Activated naive CD4-positive, alpha-beta T cell treated with anti-CD3 and anti-CD28 coated beads, Interleukin-2, amount 10 ng/mL, durations not matched to agents 7 days and 5 days (primary cell): ENCODE data around the gene SERINC5.
"Not testable (repeated sequence)": the region's sequence is repeated elsewhere in the genome, so short reads cannot be mapped to it uniquely, and the experiment has no call there.

ENCODE experiments used
- CTCF ChIA-PET: fragments of 350-600 bp; sonication (Branson Sonifier 250); formaldehyde crosslinking; loops from one replicate; lab custom pipeline; 2021; ENCODE audit warnings: antibody characterized with exemption; lab: Charles Lee
- DNase-seq: peaks from one replicate; pipeline ENCODE4 v3.0.0-alpha.2; 2020
- H3K27ac Mint-ChIP-seq: one replicate; pipeline ENCODE4 v1.8.0; 2021; ENCODE audit warnings: mild to moderate bottlenecking, moderate library complexity, mixed read lengths
- H3K27me3 Mint-ChIP-seq: one replicate; pipeline ENCODE4 v1.8.0; 2021; ENCODE audit warnings: mild to moderate bottlenecking, mixed read lengths
- H3K36me3 Mint-ChIP-seq: one replicate; pipeline ENCODE4 v1.8.0; 2021; ENCODE audit warnings: mixed read lengths
- H3K4me1 Mint-ChIP-seq: one replicate; pipeline ENCODE4 v1.8.0; 2021; ENCODE audit warnings: mixed read lengths
- H3K4me3 Mint-ChIP-seq: one replicate; pipeline ENCODE4 v1.8.0; 2021; ENCODE audit warnings: mild to moderate bottlenecking, moderate library complexity, mixed read lengths
- H3K9me3 Mint-ChIP-seq: one replicate; pipeline ENCODE4 v1.8.0; 2021; ENCODE audit warnings: mixed read lengths

Gene SERINC5

GRCh38 chr5:80212171-80212667 is 43.6 kb downstream of the SERINC5 start:
- peaks cover 72% of the 10 kb centered on the region for H3K36me3 Mint-ChIP-seq
- H3K4me3 Mint-ChIP-seq: no peak overlapping the region
- H3K4me1 Mint-ChIP-seq: peaks cover 91% of the 10 kb centered on the region
- H3K9me3 Mint-ChIP-seq: no peaks in the 10 kb centered on the region
- DNase-seq: no peak
- H3K27me3 Mint-ChIP-seq: no peaks in the 10 kb centered on the region
- CTCF ChIA-PET: interaction anchor here (0.6 to 2.0 kb wide), 6 partner anchors 9 to 577 kb away, joined by 3 to 8 read pairs (median 4); no protein-coding TSS in a partner anchor
- peak overlapping the region; percentile 11 for H3K27ac Mint-ChIP-seq

DNA sequence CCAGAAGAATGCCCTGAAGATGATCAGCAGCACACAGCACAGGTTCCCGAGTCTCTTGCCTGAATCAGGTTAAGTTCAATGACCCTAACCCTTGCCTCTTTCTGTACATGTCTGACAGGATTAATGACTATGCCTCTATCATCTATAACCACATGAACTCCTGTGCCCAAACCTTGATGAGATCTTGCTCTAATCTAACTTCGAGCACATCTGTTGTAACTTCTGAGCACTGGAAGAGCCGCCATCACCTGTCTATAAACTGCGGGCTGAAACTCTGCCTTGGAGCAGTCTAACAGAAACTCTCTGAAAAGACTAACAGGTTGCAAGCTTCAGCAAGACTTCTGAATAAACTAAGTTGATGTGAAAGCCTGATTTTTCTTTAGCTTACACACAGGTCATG is 44.5 kb downstream of the SERINC5 start:
- Mint-ChIP-seq H3K9me3 (no peaks in the 10 kb centered on the region), H3K4me1 (peaks cover 91% of the 10 kb centered on the region), H3K4me3 (peak overlapping the region; percentile 17), H3K27ac (peak overlapping the region; percentile 79), H3K27me3 (no peaks in the 10 kb centered on the region), H3K36me3 (peaks cover 73% of the 10 kb centered on the region)
- no peak for DNase-seq
- CTCF ChIA-PET: interaction anchor here (0.7 to 2.0 kb wide), 3 partner anchors 8 to 99 kb away, joined by 3 to 8 read pairs (median 4); no protein-coding TSS in a partner anchor

- Mint-ChIP-seq H3K4me3 (no peak overlapping the region), H3K27me3 (no peaks in the 10 kb centered on the region), H3K36me3 (peaks cover 70% of the 10 kb centered on the region), H3K4me1 (peaks cover 91% of the 10 kb centered on the region), H3K9me3 (no peaks in the 10 kb centered on the region), H3K27ac (peak overlapping the region; percentile 79)
- no peak for DNase-seq
- CTCF ChIA-PET: interaction anchor here (1.1 kb wide), 1 partner anchor 51 kb away, joined by 4 read pairs; no protein-coding TSS in a partner anchor
Measured at GRCh38 chr5:80210014-80210413, 45.8 kb downstream of the SERINC5 start.

GRCh38 chr5:80208381-80208780 is 47.5 kb downstream of the SERINC5 start:
- no peaks in the 10 kb centered on the region for H3K9me3 Mint-ChIP-seq
- H3K27me3 Mint-ChIP-seq: no peaks in the 10 kb centered on the region
- no peak overlapping the region for H3K4me3 Mint-ChIP-seq
- DNase-seq: no peak
- peak overlapping the region; percentile 0 for H3K27ac Mint-ChIP-seq
- H3K36me3 Mint-ChIP-seq: peaks cover 69% of the 10 kb centered on the region
- CTCF ChIA-PET: interaction anchor here (1.3 kb wide), 1 partner anchor 18 kb away, joined by 3 read pairs; no protein-coding TSS in a partner anchor
- peaks cover 90% of the 10 kb centered on the region for H3K4me1 Mint-ChIP-seq

GRCh38 chr5:80207832-80208231 is 48.0 kb downstream of the SERINC5 start:
- CTCF ChIA-PET: interaction anchor here (1.3 kb wide), 1 partner anchor 17 kb away, joined by 3 read pairs; no protein-coding TSS in a partner anchor
- H3K4me1 Mint-ChIP-seq: peaks cover 86% of the 10 kb centered on the region
- no peaks in the 10 kb centered on the region for H3K9me3 Mint-ChIP-seq
- no peak for DNase-seq
- H3K36me3 Mint-ChIP-seq: peaks cover 68% of the 10 kb centered on the region
- no peak overlapping the region for H3K27ac Mint-ChIP-seq
- H3K4me3 Mint-ChIP-seq: no peak overlapping the region
- no peaks in the 10 kb centered on the region for H3K27me3 Mint-ChIP-seq

DNA sequence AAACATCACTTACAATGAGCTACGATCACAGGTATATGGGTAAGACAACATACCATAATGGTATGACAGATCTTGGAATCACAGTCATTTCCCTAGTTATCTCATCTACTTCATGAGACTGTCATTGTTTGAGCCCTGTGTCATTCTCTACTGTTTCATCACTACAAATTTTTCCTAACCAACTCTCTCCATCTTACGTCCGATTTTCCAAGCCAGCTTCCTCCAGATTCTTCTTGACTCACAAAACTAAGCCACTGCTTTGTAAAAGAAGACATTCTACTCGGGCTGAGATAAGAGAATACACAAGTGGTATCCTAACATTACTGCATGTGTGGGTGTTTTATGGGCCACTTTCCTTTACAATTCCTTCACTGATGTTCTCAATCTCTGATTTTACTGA is 49.6 kb downstream of the SERINC5 start:
- no peaks in the 10 kb centered on the region for H3K9me3 Mint-ChIP-seq
- H3K4me3 Mint-ChIP-seq: no peak overlapping the region
- no peak for DNase-seq
- H3K36me3 Mint-ChIP-seq: peaks cover 70% of the 10 kb centered on the region
- no peaks in the 10 kb centered on the region for H3K27me3 Mint-ChIP-seq
- H3K4me1 Mint-ChIP-seq: peaks cover 83% of the 10 kb centered on the region
- CTCF ChIA-PET: interaction anchor here (0.7 to 3.3 kb wide), 2 partner anchors 12 to 80 kb away, joined by 5 to 23 read pairs; no protein-coding TSS in a partner anchor
- H3K27ac Mint-ChIP-seq: peak overlapping the region; percentile 21

GRCh38 chr5:80205846-80206245 is 50.0 kb downstream of the SERINC5 start:
- Mint-ChIP-seq H3K36me3 (peaks cover 71% of the 10 kb centered on the region), H3K9me3 (no peaks in the 10 kb centered on the region), H3K27ac (peak overlapping the region; percentile 62), H3K4me3 (no peak overlapping the region), H3K4me1 (peaks cover 80% of the 10 kb centered on the region), H3K27me3 (no peaks in the 10 kb centered on the region)
- CTCF ChIA-PET: interaction anchor here (0.9 to 3.3 kb wide), 4 partner anchors 11 to 114 kb away, joined by 3 to 23 read pairs (median 10); no protein-coding TSS in a partner anchor
- no peak for DNase-seq

DNA sequence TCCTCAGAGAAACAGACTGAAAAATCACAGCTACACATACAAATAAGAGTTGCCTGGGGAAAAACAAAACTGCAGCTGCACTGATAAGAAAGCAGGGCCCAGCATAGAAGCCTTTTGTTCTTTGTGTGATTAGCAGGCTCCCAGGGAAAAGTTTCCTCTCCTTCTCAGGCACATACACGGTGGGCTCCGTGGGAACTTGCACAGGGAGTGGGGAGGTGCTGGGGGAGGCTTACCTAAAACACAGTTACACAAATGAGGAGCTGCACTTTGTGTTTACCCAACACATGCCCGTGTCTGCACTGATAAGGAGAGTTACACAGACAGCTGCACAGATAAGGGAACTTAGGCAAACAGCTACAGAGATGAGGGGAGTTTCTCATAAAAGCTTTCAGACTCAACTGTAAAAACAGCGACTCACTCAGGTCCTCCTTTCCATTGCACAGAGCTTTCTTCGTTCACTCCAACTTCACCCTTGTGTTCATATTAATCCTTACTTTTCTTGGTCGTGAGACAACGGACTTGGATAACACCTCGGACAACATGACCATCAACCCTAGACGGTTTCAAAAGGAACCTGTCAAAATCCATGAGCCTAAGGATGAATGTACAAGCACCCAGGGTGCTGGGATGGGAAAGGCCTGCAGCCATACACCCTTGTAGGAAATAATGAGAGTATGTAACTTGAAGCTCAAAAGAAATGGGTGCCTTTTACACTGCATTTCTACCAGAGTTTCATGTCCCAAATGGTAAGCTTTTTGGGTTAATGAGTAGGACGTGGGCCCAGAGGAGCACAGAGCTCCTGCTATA is 50.8 kb downstream of the SERINC5 start:
- no peak for DNase-seq
- H3K36me3 Mint-ChIP-seq: peaks cover 67% of the 10 kb centered on the region
- peak overlapping the region; percentile 84 for H3K27ac Mint-ChIP-seq
- no peaks in the 10 kb centered on the region for H3K27me3 Mint-ChIP-seq
- no peak overlapping the region for H3K4me3 Mint-ChIP-seq
- H3K4me1 Mint-ChIP-seq: peaks cover 74% of the 10 kb centered on the region
- CTCF ChIA-PET: interaction anchor here (0.9 to 3.3 kb wide), 8 partner anchors 11 to 113 kb away, joined by 3 to 23 read pairs (median 4); no protein-coding TSS in a partner anchor
- no peaks in the 10 kb centered on the region for H3K9me3 Mint-ChIP-seq

GRCh38 chr5:80201763-80202162 is 54.1 kb downstream of the SERINC5 start:
- H3K4me1 Mint-ChIP-seq: peaks cover 77% of the 10 kb centered on the region
- H3K27me3 Mint-ChIP-seq, DNase-seq, H3K4me3 Mint-ChIP-seq, H3K9me3 Mint-ChIP-seq, CTCF ChIA-PET: not testable (repeated sequence)
- H3K27ac Mint-ChIP-seq: peak overlapping the region; percentile 49
- H3K36me3 Mint-ChIP-seq: peaks cover 78% of the 10 kb centered on the region

DNA sequence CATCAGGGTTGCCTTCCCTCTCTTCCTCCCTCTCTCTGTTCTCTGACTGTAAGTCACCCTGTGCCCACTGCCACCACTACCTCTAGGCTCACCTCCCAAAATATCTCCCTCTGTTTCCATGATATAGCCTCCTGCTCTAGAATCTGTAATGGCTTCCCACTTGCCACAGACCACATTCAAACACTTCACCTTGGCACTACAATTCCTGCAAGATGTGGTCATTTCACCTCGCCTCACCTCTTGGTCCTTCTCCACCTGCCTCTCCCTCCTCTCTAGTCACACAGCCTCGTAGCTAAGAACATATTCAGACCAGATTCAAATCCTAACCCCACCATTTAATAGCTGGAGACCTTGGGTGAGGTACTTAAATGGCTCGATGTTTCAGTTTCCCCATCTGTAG is 56.9 kb downstream of the SERINC5 start:
- Mint-ChIP-seq H3K4me1 (peaks cover 72% of the 10 kb centered on the region), H3K36me3 (peaks cover 74% of the 10 kb centered on the region), H3K27me3 (no peaks in the 10 kb centered on the region), H3K27ac (peak overlapping the region; percentile 36), H3K9me3 (no peaks in the 10 kb centered on the region), H3K4me3 (no peak overlapping the region)
- DNase-seq: no peak
- CTCF ChIA-PET: interaction anchor here (1.5 kb wide), 1 partner anchor 14 kb away, joined by 6 read pairs; no protein-coding TSS in a partner anchor

DNA sequence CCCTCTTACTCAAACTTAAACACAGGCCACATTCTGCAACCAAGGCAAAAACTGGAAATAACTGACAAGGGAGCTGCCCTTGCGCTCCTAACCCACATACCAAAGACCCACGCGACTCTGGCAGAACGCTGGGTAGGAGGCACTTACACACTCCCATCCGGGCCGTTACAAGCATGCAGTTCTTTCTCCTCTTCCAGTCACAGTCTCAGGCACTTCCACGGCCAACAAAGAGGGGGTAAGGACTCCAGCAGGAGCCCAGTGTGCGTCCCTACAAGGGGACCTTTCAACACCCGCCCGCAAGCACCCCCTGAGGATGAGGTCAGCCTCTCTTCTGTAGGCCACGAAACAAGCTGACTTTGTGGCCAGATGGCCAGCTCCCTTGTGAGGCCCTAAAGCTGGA is 57.4 kb downstream of the SERINC5 start:
- peak overlapping the region; percentile 36 for H3K27ac Mint-ChIP-seq
- CTCF ChIA-PET: interaction anchor here (0.9 to 1.5 kb wide), 3 partner anchors 14 to 57 kb away, joined by 3 to 6 read pairs (median 5); partner anchors contain the start of gene SERINC5
- H3K27me3 Mint-ChIP-seq: no peaks in the 10 kb centered on the region
- no peak for DNase-seq
- H3K36me3 Mint-ChIP-seq: peaks cover 74% of the 10 kb centered on the region
- no peaks in the 10 kb centered on the region for H3K9me3 Mint-ChIP-seq
- no peak overlapping the region for H3K4me3 Mint-ChIP-seq
- H3K4me1 Mint-ChIP-seq: peaks cover 73% of the 10 kb centered on the region

DNA sequence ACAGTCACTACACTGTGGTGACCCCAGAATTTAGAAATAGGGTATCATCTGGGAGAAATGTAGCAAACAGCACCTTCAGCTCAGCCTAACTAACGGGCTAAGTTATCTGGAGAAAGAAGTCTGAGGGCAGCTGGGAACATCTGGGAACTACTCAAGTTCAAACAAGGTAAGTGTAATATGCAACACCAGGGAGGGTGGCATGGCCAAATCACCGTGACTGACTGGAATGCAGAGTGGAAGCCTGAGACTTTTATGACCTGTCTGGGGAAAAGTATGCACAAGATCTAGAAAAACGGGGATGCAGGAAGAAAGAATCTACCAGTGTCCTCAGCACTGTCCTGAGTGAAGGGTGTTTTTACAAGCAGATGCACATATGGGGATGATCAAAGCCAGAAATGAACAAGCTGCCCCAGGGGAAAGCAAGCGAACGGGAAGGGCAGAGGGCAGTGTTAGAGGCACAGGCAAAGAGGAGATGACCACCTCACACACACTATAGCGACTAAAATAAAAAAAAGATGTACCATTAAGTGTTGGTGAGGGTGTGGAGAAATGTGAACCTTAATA is 59.9 kb downstream of the SERINC5 start:
- Mint-ChIP-seq H3K9me3 (no peaks in the 10 kb centered on the region), H3K36me3 (peaks cover 62% of the 10 kb centered on the region), H3K27ac (peak overlapping the region; percentile 78), H3K4me3 (peak overlapping the region; percentile 12), H3K27me3 (no peaks in the 10 kb centered on the region), H3K4me1 (peaks cover 80% of the 10 kb centered on the region)
- CTCF ChIA-PET: interaction anchor here (0.6 to 3.9 kb wide), 3 partner anchors 9 to 21 kb away, joined by 3 to 23 read pairs (median 4); no protein-coding TSS in a partner anchor
- no peak for DNase-seq

DNA sequence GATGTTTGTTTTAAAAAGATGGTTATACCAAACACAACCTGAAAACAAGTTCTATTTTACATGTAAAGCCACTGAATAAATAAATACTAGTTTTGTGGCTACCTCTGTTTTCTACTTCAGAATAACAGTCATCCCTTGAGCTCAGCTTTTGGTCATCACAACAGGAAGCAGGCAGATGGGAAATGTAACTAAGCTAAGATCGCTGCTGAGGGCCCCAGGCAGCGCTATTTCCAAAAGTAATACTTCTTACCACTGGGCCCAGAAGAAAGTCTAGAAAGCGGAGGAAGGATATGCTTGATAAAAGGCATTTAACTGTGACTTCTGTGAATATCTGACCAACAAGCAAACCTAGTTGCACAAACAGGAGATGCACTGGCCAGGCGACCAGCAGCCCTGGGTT is 61.4 kb downstream of the SERINC5 start:
- Mint-ChIP-seq H3K4me3 (no peak overlapping the region), H3K36me3 (peaks cover 62% of the 10 kb centered on the region), H3K27ac (peak overlapping the region; percentile 100), H3K9me3 (no peaks in the 10 kb centered on the region), H3K27me3 (no peaks in the 10 kb centered on the region), H3K4me1 (peaks cover 89% of the 10 kb centered on the region)
- DNase-seq: peak; percentile 40
- CTCF ChIA-PET: interaction anchor here (0.9 to 3.9 kb wide), 12 partner anchors 10 to 114 kb away, joined by 3 to 23 read pairs (median 4); partner anchors contain the start of gene SERINC5

GRCh38 chr5:80193401-80193800 is 62.4 kb downstream of the SERINC5 start:
- H3K27me3 Mint-ChIP-seq: no peaks in the 10 kb centered on the region
- H3K9me3 Mint-ChIP-seq: no peaks in the 10 kb centered on the region
- H3K36me3 Mint-ChIP-seq: peaks cover 57% of the 10 kb centered on the region
- peak overlapping the region; percentile 58 for H3K4me3 Mint-ChIP-seq
- peaks cover 89% of the 10 kb centered on the region for H3K4me1 Mint-ChIP-seq
- CTCF ChIA-PET: interaction anchor here (0.9 to 3.9 kb wide), 10 partner anchors 10 to 113 kb away, joined by 3 to 23 read pairs (median 6); partner anchors contain the start of gene SERINC5
- no peak for DNase-seq
- peak overlapping the region; percentile 100 for H3K27ac Mint-ChIP-seq
